ENCODE measurements around the gene SNX32. TPM values are rescaled to one million over a fixed set of nuclear protein-coding genes. Genes with fewer than 3 reads are reported as not detected.

SNX32 gene
- total RNA-seq, 1 experiment from 2014 or later = not detected

GRCh38 chr11:65861533-65862183 is 27.9 kb downstream of the SNX32 start:
- in situ Hi-C loops (cut with HindIII; ENCODE audit: low pct_unique_long_range_greater_than_20kb, low sequenced_read_pairs) = no loop called here
- DNase-seq (ENCODE audit: low read depth) = no peak

GRCh38 chr11:65862191-65862735 is 28.5 kb downstream of the SNX32 start:
- in situ Hi-C loops (cut with HindIII; ENCODE audit: low pct_unique_long_range_greater_than_20kb, low sequenced_read_pairs) = no loop called here
- DNase-seq (ENCODE audit: low read depth) = no peak

- in situ Hi-C loops (cut with HindIII; ENCODE audit: low pct_unique_long_range_greater_than_20kb, low sequenced_read_pairs) = no loop called here
- DNase-seq (ENCODE audit: low read depth) = no peak
Observed at GRCh38 chr11:65862941-65863888, 29.5 kb downstream of the SNX32 start.

- DNase-seq (ENCODE audit: low read depth) = no peak
- in situ Hi-C loops (cut with HindIII; ENCODE audit: low pct_unique_long_range_greater_than_20kb, low sequenced_read_pairs) = no loop called here
Observed at GRCh38 chr11:65863889-65864705, 30.3 kb downstream of the SNX32 start.

GRCh38 chr11:65864706-65865471 is 31.1 kb downstream of the SNX32 start:
- no peak for DNase-seq (ENCODE audit: low read depth)
- in situ Hi-C loops (cut with HindIII; ENCODE audit: low pct_unique_long_range_greater_than_20kb, low sequenced_read_pairs) = no loop called here

- DNase-seq (ENCODE audit: low read depth) = no peak
- in situ Hi-C loops (cut with HindIII; ENCODE audit: low pct_unique_long_range_greater_than_20kb, low sequenced_read_pairs) = no loop called here
Observed at GRCh38 chr11:65865550-65866172, 31.9 kb downstream of the SNX32 start.

- in situ Hi-C loops (cut with HindIII; ENCODE audit: low pct_unique_long_range_greater_than_20kb, low sequenced_read_pairs) = no loop called here
- DNase-seq (ENCODE audit: low read depth) = no peak
Observed at GRCh38 chr11:65866509-65867283, 32.9 kb downstream of the SNX32 start.

- in situ Hi-C loops (cut with HindIII; ENCODE audit: low pct_unique_long_range_greater_than_20kb, low sequenced_read_pairs) = no loop called here
- DNase-seq (ENCODE audit: low read depth) = no peak
Observed at GRCh38 chr11:65867284-65868071, 33.7 kb downstream of the SNX32 start.

GRCh38 chr11:65868076-65868667 is 34.4 kb downstream of the SNX32 start:
- in situ Hi-C loops (cut with HindIII; ENCODE audit: low pct_unique_long_range_greater_than_20kb, low sequenced_read_pairs) = no loop called here
- DNase-seq (ENCODE audit: low read depth) = no peak

GRCh38 chr11:65868907-65869306 is 35.1 kb downstream of the SNX32 start:
- in situ Hi-C loops (cut with HindIII; ENCODE audit: low pct_unique_long_range_greater_than_20kb, low sequenced_read_pairs) = no loop called here
- no peak for DNase-seq (ENCODE audit: low read depth)

GRCh38 chr11:65869643-65870306 is 36.0 kb downstream of the SNX32 start:
- in situ Hi-C loops (cut with HindIII; ENCODE audit: low pct_unique_long_range_greater_than_20kb, low sequenced_read_pairs) = no loop called here
- no peak for DNase-seq (ENCODE audit: low read depth)

- in situ Hi-C loops (cut with HindIII; ENCODE audit: low pct_unique_long_range_greater_than_20kb, low sequenced_read_pairs) = no loop called here
Observed at GRCh38 chr11:65870307-65870658, 36.5 kb downstream of the SNX32 start.

GRCh38 chr11:65870706-65871681 is 37.2 kb downstream of the SNX32 start:
- DNase-seq (ENCODE audit: low read depth) = no peak
- in situ Hi-C loops (cut with HindIII; ENCODE audit: low pct_unique_long_range_greater_than_20kb, low sequenced_read_pairs) = no loop called here

More at GRCh38 chr11:65870307-65870658, 36.5 kb downstream of the SNX32 start:
- DNase-seq (ENCODE audit: low read depth) = no peak
